Kidney (tissue), 14 donors: ENCODE data around the gene ACTR10. TPM values are rescaled to one million over a fixed set of nuclear protein-coding genes. Genes with fewer than 3 reads are reported as not detected.

Source experiments
- DNase-seq, 5 donors: peaks; one replicate each; pipeline ENCODE4 v3.0.0-alpha.2; 2013 to 2020
- FAIRE-seq: peaks from 2 replicates; lab custom pipeline; 2012; peaks lifted over from hg19 to GRCh38; lab: Jason Lieb, UNC
- H3K27ac ChIP-seq, 2 donors: one replicate each; pipeline ENCODE4 v1.7.0; 2013; ENCODE audit warnings: low read depth in 2 of 2, low read length in 2 of 2, inconsistent platforms in 1 of 2
- H3K27me3 ChIP-seq: one replicate; pipeline ENCODE4 v1.7.1; 2013; ENCODE audit warnings: low read length, inconsistent platforms; ENCODE audit not compliant: control insufficient read depth, insufficient read depth
- H3K36me3 ChIP-seq, 3 donors: one replicate each; pipeline versions ENCODE4 v1.7.0 to v1.7.1; 2013; ENCODE audit warnings: low read length in 3 of 3, control low read depth in 1 of 3, inconsistent platforms in 1 of 3; ENCODE audit not compliant: insufficient read depth in 3 of 3, control insufficient read depth in 2 of 3
- H3K4me1 ChIP-seq, 3 donors: one replicate each; pipeline versions ENCODE4 v1.7.0 to v1.7.1; 2013; ENCODE audit warnings: low read length in 3 of 3, inconsistent platforms in 1 of 3, low read depth in 1 of 3; ENCODE audit not compliant: control insufficient read depth in 2 of 3, insufficient read depth in 2 of 3
- H3K4me3 ChIP-seq, 3 donors: one replicate each; pipeline versions ENCODE4 v1.7.0 to v1.8.1; 2013; ENCODE audit warnings: low read length in 3 of 3, control low read depth in 1 of 3, inconsistent platforms in 1 of 3
- H3K9ac ChIP-seq, 3 donors: one replicate each; pipeline versions ENCODE4 v1.7.0 to v1.7.1; 2013; ENCODE audit warnings: low read length in 3 of 3, control low read depth in 1 of 3, inconsistent platforms in 1 of 3
- H3K9me3 ChIP-seq, 3 donors: one replicate each; pipeline versions ENCODE4 v1.7.0 to v1.7.1; 2013; ENCODE audit warnings: low read length in 3 of 3, control low read depth in 1 of 3, inconsistent platforms in 1 of 3; ENCODE audit not compliant: control insufficient read depth in 2 of 3, insufficient read depth in 1 of 3
- intact Hi-C: fragments of 100-400 bp; cut with DNase I; formaldehyde crosslinking; loops from one replicate; pipeline ENCODE4 v1.11.1; 2022
- polyA plus RNA-seq: library from polyadenylated mRNA; stranded (reverse); fragments of 350-450 nt; fragmentation: Illumina TruSeq; extraction: RNeasy Lipid Tissue Mini Kit (QIAGEN cat#74804); gene quantifications from one replicate; pipeline ENCODE4 v1.2.3, GENCODE V29; 2014; ENCODE audit warnings: low read depth, low replicate concordance; ENCODE audit not compliant: insufficient read depth
- total RNA-seq: library from RNA; stranded (reverse); fragmentation: NEBNext Ultra II Directional; extraction: Animal tissue kit (Norgen Biotek cat#: 25700); gene quantifications from one replicate; pipeline ENCODE4 v1.2.1, GENCODE V29; 2021
- TF ChIP-seq, protein P1 (sequence below): IDR thresholded peaks from 3 replicates; pipeline ENCODE4 v1.5.1; 2012; ENCODE audit warnings: mild to moderate bottlenecking, moderate library complexity, borderline replicate concordance; ENCODE audit not compliant: insufficient read depth; ENCODE audit errors: extremely low read depth
- donor health status: control.
- donor health status: control.
- donor health status: control.
- donor health status: control.
- donor health status: control.
- donor health status: DM: yes; HTN: yes; CAD: no.
- donor health status: Normal renal cell carcinoma (clear cell type).

Gene ACTR10
- total and polyA plus RNA-seq, 2 donors from 2014 or later: 68.1 to 96.6 TPM

DNA sequence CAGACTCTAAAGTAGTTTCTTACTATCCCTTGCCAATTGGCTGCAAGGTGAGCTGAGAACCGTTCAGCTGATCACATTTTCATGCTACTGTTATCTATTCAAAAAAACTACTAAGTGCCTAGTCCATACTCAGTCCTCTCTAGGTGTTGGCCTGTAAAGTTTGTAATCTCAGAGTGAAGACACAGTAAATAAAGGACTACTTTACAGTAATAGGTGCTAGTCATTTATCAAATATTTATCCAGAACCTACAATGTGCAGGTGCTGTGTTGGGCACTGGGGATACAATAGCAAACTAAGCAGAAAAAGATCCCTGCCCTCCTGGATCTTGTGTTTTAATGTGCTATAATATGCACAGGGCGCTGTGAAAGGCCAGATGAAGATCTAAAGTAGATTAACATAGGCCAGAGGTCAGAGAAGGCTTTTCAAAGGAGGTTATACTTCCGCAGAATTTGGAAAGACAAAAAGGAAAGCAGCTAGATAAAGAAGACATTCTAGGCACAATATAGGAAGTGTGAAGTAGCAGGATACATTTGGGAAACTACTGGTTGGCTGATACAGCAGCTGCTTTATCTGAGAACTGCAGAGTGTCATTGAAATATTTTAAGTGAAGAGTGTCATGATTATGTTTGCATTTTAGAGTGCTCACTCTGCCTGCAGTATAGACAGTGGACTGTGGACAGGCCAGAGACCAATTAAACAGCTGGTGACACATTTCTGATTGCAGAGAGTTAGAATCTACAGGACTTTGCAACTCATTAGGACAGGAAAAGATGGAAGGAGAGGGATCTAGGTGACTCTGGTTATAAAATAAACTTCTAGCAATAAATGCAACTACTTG lies 8.0 kb upstream of the ACTR10 start:
- FAIRE-seq: no peak
- no peaks in the 10 kb centered on the region for H3K9me3 ChIP-seq
- H3K27me3 ChIP-seq: no peaks in the 10 kb centered on the region
- H3K36me3 ChIP-seq: no peaks in the 10 kb centered on the region
- DNase-seq: no peak
- no peak overlapping the region for H3K4me3 ChIP-seq
- no peak overlapping the region for H3K9ac ChIP-seq
- H3K27ac ChIP-seq: no peak overlapping the region
- no peaks in the 10 kb centered on the region for H3K4me1 ChIP-seq
- intact Hi-C loops: no loop called here
- TF ChIP-seq, protein P1, sequence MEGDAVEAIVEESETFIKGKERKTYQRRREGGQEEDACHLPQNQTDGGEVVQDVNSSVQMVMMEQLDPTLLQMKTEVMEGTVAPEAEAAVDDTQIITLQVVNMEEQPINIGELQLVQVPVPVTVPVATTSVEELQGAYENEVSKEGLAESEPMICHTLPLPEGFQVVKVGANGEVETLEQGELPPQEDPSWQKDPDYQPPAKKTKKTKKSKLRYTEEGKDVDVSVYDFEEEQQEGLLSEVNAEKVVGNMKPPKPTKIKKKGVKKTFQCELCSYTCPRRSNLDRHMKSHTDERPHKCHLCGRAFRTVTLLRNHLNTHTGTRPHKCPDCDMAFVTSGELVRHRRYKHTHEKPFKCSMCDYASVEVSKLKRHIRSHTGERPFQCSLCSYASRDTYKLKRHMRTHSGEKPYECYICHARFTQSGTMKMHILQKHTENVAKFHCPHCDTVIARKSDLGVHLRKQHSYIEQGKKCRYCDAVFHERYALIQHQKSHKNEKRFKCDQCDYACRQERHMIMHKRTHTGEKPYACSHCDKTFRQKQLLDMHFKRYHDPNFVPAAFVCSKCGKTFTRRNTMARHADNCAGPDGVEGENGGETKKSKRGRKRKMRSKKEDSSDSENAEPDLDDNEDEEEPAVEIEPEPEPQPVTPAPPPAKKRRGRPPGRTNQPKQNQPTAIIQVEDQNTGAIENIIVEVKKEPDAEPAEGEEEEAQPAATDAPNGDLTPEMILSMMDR: no peak

DNA sequence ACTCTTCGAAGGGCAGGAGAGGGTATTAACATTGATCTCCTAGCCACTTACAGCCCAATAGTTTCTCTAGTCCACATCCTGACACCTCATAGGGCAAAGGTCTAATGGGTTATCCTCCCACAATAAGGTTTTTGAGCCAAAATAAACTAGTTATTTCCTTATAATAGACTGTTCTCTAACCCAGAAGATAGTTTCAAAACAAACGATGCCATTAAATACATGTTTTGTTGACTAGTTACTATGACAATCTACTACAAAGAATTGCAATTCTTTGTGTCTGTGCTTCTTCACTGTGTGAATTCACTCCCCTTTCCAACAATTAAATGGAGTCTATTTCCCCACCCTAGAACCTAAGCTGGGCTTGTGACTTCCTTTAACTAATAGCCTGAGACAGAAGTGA lies 6.4 kb upstream of the ACTR10 start:
- H3K36me3 ChIP-seq: no peaks in the 10 kb centered on the region
- H3K27ac ChIP-seq: no peak overlapping the region
- H3K4me1 ChIP-seq: no peaks in the 10 kb centered on the region
- DNase-seq (no peak), FAIRE-seq (no peak)
- H3K9me3 ChIP-seq: no peaks in the 10 kb centered on the region
- no peak overlapping the region for H3K9ac ChIP-seq
- intact Hi-C loops: no loop called here
- no peaks in the 10 kb centered on the region for H3K27me3 ChIP-seq
- TF ChIP-seq, protein P1: no peak
- H3K4me3 ChIP-seq: no peak overlapping the region

DNA sequence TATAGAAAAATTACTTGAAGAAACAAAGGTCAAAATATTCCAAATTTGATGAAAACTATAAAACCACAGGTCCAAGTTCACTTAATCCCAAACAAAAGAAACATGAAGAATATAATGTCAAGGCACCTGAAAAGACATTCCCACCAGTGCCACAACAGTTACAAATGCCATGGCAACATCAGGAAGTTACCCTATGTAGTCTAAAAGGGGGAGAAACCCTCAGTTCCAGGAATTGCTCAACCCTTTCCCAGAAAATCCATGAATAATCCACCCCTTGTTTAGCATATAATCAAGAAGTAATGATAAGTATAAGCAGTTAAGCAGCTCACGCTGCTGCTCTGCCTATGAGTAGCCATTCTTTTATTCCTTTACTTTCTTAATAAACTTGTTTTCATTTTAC lies 3.8 kb upstream of the ACTR10 start:
- intact Hi-C loops: no loop called here
- no peak overlapping the region for H3K4me3 ChIP-seq
- peaks cover 0 to 2% (median 2%) of the 10 kb centered on the region in 3 donors for H3K4me1 ChIP-seq
- H3K27ac ChIP-seq: no peak overlapping the region
- FAIRE-seq (no peak), DNase-seq (no peak)
- no peaks in the 10 kb centered on the region for H3K9me3 ChIP-seq
- TF ChIP-seq, protein P1: no peak
- H3K9ac ChIP-seq: no peak overlapping the region
- H3K27me3 ChIP-seq: no peaks in the 10 kb centered on the region
- H3K36me3 ChIP-seq: no peaks in the 10 kb centered on the region
